Measurements from ENCODE around the gene ICA1L. TPM values are rescaled to one million over a fixed set of nuclear protein-coding genes. Genes with fewer than 3 reads are reported as not detected.
"Not testable (repeated sequence)": the region's sequence is repeated elsewhere in the genome, so short reads cannot be mapped to it uniquely, and the experiment has no call there.

ICA1L gene
- total and polyA plus RNA-seq, 2 donors: 6.1 to 67.0 TPM

DNA sequence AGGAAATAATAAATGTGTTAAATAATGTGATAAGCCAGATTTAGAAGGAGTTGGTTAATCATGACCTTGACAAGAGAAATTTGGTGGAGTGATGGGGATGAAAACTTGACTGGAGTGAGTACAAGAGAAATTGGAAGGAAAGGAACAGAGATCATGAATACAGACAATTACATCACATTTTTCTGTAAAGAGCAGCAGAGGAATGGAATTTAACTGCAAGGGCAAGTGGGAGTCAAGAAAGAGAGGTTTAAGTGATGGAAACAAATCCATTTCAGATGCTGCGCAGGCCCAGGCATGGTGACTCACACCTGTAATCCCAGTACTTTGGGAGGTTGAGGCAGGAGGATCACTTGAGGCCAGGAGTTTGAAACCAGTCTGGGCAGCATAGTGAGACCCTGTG lies 46.7 kb downstream of the ICA1L start:
- no peaks in the 10 kb centered on the region for H3K36me3 ChIP-seq (ENCODE audit: insufficient read depth)
- WGBS: 93% methylated on average over 1 of the region's 1 CpG
- DNase-seq (ENCODE audit: extremely low spot score): no peak
- H3K27ac ChIP-seq (ENCODE audit: low read depth): no peak overlapping the region
- H3K4me1 ChIP-seq (ENCODE audit: insufficient read depth): no peaks in the 10 kb centered on the region
- H3K4me3 ChIP-seq (ENCODE audit: low read depth, low read length): no peak overlapping the region

DNA sequence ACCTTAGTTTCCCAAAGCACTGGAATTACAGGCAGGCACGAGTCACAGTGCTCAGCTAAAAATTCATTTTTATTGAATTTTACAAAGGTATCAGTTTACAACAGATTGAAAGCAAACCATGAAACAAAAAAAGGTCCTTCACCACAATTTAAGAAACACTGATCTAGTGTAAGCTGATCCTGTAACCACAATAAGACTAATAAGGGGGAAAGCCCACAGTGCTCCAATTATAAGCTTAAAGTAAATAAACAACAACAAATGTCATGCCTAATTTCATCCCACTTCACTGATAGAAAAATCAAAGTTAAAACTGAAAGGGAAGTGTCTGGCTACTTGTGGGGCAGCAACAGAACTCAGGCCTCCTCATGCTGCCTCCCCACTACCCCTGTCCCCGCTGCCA lies 49.2 kb downstream of the ICA1L start:
- Histone ChIP-seq H3K36me3 (ENCODE audit: insufficient read depth) (no peaks in the 10 kb centered on the region), H3K4me1 (ENCODE audit: insufficient read depth) (no peaks in the 10 kb centered on the region), H3K4me3 (ENCODE audit: low read depth, low read length) (no peak overlapping the region), H3K27ac (ENCODE audit: low read depth) (no peak overlapping the region)
- DNase-seq (ENCODE audit: extremely low spot score): no peak
- WGBS: 91% methylated on average over 2 of the region's 2 CpGs

DNA sequence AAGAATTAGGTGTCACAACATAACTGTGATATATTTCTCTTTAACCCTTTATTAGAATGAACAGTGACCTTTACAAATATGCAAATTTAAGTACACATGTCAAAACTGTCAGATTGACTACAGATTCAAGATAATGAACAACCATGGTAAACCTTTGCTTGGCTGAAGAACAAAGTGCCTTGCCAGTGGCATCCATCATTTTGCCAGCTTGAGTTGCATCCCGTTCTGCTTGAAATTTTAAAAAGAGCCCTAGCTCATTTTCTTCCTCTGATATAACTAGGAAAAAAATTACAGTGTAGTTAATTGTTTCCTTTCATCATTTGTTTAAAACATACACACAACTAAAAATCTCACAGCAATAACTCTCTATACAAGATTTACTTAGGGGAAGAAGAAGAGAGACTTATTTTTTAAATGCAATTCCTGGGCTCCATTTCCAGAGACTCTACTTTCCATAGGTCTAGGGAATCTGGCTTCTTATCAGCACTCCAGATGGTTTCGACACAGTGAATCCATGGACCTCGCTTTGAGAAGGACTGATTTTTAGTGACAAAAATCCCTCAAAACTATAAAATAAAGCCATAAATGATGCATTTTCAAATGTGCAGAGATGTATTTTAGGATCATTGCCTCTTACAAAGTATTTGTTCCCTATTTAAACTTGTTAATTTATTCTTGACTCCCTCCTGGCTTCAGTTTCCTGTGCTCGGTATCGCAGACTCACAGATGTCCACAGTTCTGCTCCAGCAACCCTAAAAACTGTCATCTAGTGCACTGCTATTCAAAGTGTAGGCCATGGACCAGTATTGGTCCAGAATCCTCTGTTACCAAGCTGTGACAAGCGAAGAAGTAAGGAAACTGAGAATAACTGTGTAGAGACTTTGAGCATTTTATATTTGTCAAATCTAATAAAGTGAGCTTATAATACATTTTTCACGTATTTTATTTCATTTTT lies 50.1 kb downstream of the ICA1L start:
- Histone ChIP-seq H3K4me3 (ENCODE audit: low read depth, low read length) (no peak overlapping the region), H3K36me3 (ENCODE audit: insufficient read depth) (no peaks in the 10 kb centered on the region), H3K4me1 (ENCODE audit: insufficient read depth) (no peaks in the 10 kb centered on the region), H3K27ac (ENCODE audit: low read depth) (no peak overlapping the region)
- 81% methylated on average over 7 of the region's 7 CpGs for WGBS
- no peak for DNase-seq (ENCODE audit: extremely low spot score)

DNA sequence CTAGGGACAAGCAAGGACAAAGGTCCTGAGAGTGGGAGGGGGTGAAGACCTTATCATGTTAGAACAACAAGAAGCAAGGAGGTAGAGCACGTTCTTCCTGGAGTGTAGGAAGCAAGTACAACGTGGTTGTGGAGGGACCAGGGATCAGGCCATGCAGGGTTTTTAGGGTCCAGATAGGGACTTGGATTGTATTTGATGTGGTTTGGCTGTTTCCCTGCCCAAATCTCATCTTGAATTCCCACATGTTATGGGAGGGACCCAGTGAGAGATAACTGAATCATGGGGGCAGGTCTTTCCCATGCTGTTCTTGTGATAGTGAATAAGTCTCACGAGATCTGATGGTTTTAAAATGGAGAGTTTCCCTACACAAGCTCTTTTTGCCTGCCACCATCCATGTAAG lies 53.2 kb downstream of the ICA1L start:
- H3K4me3 ChIP-seq (ENCODE audit: low read depth, low read length): no peak overlapping the region
- no peak overlapping the region for H3K27ac ChIP-seq (ENCODE audit: low read depth)
- no peaks in the 10 kb centered on the region for H3K36me3 ChIP-seq (ENCODE audit: insufficient read depth)
- no peaks in the 10 kb centered on the region for H3K4me1 ChIP-seq (ENCODE audit: insufficient read depth)
- DNase-seq (ENCODE audit: extremely low spot score): no peak
- 80% methylated on average over 3 of the region's 3 CpGs for WGBS

DNA sequence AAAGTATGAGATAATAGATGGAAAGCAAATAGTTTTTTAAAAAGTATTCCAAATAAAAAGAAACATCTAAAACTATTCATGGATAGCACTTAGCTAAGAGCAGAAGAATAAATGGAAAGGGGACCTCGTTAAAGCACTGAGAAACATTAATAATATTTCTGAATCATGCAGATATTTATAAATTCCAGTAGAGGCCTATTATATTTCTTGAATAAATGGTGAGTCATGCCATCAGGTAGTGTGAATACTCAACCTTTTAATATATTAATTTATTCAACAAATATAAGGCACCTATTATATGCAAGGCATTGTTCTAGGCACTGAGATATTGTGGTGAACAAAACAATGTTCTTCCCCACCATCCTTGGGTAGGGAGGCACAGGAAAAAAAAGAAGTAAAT lies 53.8 kb downstream of the ICA1L start:
- Histone ChIP-seq H3K27ac (ENCODE audit: low read depth) (no peak overlapping the region), H3K36me3 (ENCODE audit: insufficient read depth) (no peaks in the 10 kb centered on the region), H3K4me1 (ENCODE audit: insufficient read depth) (no peaks in the 10 kb centered on the region), H3K4me3 (ENCODE audit: low read depth, low read length) (no peak overlapping the region)
- WGBS: 93% methylated on average over 1 of the region's 1 CpG
- DNase-seq (ENCODE audit: extremely low spot score): no peak

DNA sequence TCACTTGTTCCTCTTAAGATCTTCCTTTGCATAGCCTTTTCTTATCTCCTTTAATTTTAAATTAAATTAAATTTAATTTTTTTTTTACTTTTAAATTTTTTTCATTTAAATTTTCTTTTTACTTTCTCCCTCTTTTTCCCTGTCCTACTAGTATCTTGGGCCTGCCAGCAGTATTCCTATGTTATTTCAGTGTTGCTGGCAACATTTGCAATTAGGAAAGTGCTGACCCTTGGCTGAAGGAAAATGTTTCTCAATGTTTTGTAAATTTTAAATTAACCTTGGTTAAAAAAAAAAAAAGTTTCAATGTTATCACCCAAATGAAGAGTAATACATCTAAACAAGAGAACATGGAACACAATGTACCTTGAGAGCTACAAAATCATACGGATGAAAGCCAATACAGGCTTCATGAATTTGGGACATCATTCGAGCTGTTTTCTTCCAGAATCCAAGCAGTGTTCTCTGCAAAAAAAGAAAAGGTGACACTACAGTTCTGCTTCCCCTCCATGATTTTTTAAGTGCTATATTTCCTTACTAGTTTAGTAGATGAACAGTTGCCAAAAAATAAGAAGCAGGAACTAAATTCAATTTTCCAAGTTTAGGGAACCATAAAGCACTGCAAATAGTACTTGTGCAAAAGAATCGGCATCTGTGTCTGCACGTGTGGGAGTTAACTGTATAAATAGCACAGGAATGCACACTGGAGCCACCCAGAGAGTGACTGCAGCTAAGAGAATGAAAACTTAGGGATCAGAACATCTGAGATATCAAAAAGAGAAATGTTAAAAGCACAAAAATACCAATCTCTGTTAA lies 55.8 kb downstream of the ICA1L start:
- WGBS: 28% methylated on average over 4 of the region's 4 CpGs
- no peaks in the 10 kb centered on the region for H3K4me1 ChIP-seq (ENCODE audit: insufficient read depth)
- no peak for DNase-seq (ENCODE audit: extremely low spot score)
- no peak overlapping the region for H3K27ac ChIP-seq (ENCODE audit: low read depth)
- no peaks in the 10 kb centered on the region for H3K36me3 ChIP-seq (ENCODE audit: insufficient read depth)
- H3K4me3 ChIP-seq (ENCODE audit: low read depth, low read length): no peak overlapping the region

DNA sequence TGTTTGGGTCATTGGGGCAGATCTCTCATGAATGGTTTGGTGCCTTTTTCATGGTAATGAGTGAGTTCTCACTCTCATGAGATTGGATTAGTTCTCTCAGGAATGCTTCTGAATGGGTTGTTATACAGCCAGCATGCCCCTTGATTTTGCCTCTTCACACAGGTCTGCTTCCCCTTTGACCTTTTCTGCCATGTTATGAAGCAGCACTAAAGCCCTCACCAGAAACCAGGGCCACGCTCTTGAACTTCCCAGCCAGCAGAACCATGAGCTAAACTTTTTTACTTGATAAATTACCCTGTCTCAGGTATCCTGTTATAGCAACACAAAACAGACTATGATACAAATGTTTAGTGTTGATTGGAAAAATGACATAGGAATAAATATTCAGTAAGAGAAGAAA lies 57.3 kb downstream of the ICA1L start:
- H3K4me1 ChIP-seq (ENCODE audit: insufficient read depth): no peaks in the 10 kb centered on the region

DNA sequence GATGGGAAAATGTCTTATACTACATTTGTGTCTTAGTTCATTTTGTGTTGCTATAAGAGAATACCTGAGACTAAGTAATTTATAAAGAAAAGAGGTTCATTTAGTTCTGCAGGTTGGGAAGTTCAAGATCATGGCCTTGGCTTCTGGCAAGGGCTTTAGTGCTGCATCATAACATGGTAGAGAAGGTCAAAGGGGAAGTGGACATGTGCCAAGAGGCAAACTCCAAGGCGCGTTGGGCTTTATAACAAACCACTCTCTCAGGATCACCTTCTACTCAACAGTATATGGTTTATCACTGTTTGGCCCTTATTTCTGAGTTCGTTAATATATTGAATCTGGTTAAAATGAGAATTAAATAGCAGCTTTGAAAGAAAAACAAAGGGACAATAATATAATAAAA lies 58.2 kb downstream of the ICA1L start:
- H3K4me3 ChIP-seq (ENCODE audit: low read depth, low read length): no peak overlapping the region
- DNase-seq (ENCODE audit: extremely low spot score): no peak
- H3K36me3 ChIP-seq (ENCODE audit: insufficient read depth): no peaks in the 10 kb centered on the region
- H3K4me1 ChIP-seq (ENCODE audit: insufficient read depth): no peaks in the 10 kb centered on the region
- WGBS: 97% methylated on average over 3 of the region's 3 CpGs
- no peak overlapping the region for H3K27ac ChIP-seq (ENCODE audit: low read depth)

More for the DNA sequence above, 57.3 kb downstream of the ICA1L start:
- no peak overlapping the region for H3K27ac ChIP-seq (ENCODE audit: low read depth)
- 100% methylated on average over 1 of the region's 1 CpG for WGBS
- no peak for DNase-seq (ENCODE audit: extremely low spot score)
- no peaks in the 10 kb centered on the region for H3K36me3 ChIP-seq (ENCODE audit: insufficient read depth)
- H3K4me3 ChIP-seq (ENCODE audit: low read depth, low read length): no peak overlapping the region

DNA sequence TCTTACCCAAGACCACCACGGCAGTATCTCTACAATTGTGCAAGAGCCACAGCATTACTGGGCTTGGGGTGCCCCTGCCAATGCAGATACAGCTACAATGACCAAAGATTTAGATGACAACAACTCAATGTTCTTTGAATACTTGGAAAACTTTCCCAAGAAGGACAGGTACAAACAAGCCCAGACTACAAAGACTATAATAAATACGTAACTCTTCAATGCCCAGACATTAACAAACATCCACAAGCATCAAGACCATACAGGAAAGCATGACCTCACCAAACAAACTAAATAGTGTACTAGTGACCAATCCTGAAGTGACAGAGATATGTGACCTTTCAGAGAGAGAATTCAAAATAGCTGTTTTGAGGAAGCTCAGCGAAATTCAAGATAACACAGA lies 62.8 kb downstream of the ICA1L start:
- WGBS: 88% methylated on average over 3 of the region's 3 CpGs
- no peak overlapping the region for H3K4me3 ChIP-seq (ENCODE audit: low read depth, low read length)
- H3K36me3 ChIP-seq (ENCODE audit: insufficient read depth): no peaks in the 10 kb centered on the region
- DNase-seq (ENCODE audit: extremely low spot score): no peak
- H3K27ac ChIP-seq (ENCODE audit: low read depth): no peak overlapping the region
- H3K4me1 ChIP-seq (ENCODE audit: insufficient read depth): no peaks in the 10 kb centered on the region

DNA sequence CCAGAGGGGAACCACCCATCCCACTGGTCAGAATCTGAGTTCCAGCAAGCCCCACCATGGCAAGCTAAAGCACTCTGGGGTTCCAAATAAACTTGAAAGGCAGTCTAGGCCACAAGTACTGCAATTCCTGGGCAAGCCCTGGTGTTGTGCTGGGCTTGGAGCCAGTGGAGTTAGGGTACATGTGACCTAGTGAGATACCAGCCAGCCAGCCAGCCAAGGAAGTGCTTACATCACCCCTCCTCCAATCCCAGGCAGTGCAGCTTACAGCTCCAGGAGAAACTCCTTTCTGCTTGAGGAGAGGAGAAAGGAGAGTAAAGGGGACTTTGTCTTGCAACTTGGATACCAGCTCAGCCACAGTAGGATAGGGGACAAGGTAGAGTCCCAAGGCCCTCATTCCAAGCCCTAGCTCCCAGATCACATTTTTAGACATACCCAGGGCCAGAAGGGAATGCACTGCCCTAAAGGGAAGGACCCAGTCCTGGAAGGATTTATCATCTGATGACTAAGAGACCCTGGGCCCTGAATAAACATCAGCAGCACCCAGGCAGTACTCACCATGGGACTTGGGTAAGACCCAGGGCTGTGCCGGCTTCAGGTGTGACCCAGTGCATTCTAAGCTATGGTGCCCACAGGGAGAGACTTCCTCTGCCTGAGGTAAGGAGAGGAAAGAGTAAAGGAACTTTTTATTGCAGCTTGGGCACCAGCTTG lies 64.0 kb downstream of the ICA1L start:
- H3K4me1 ChIP-seq (ENCODE audit: insufficient read depth); H3K4me3 ChIP-seq (ENCODE audit: low read depth, low read length); H3K36me3 ChIP-seq (ENCODE audit: insufficient read depth); DNase-seq (ENCODE audit: extremely low spot score); H3K27ac ChIP-seq (ENCODE audit: low read depth): not testable (repeated sequence)
- WGBS: 76% methylated on average over 1 of the region's 1 CpG

DNA sequence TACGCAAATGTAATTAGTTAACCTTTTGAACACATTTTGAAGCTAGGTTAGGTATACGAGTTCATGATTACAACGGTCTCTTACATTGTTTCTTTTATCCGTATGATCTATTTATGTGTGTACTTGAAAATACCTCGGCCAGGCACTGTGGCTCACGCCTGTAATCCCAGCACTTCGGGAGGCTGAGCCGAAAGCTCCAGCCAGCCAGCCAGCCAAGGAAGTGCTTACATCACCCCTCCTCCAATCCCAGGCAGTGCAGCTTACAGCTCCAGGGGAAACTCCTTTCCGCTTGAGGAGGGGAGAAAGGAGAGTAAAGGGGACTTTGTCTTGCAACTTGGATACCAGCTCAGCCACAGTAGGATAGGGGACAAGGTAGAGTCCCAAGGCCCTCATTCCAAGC lies 65.7 kb downstream of the ICA1L start:
- H3K4me1 ChIP-seq (ENCODE audit: insufficient read depth); H3K4me3 ChIP-seq (ENCODE audit: low read depth, low read length); DNase-seq (ENCODE audit: extremely low spot score); H3K36me3 ChIP-seq (ENCODE audit: insufficient read depth); H3K27ac ChIP-seq (ENCODE audit: low read depth): not testable (repeated sequence)
- WGBS: 24% methylated on average over 9 of the region's 9 CpGs

DNA sequence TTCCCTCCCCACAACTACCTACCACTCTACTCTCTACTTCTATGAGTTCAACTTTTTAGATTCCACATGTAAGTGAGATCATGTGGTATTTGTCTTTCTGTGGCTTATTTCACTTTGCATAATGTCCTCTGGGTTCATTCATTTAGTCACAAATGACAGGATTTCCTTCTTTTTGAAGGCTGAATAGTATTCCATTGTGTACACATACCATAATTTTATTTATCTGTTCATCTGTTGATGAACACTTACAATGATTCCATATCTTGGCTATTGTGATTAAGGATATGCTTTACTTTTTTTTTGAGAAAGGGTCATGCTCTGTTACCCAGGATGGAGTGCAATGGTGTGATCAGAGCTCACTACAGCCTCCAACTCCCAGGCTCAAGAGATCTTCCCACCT lies 73.6 kb downstream of the ICA1L start:
- no peak overlapping the region for H3K4me3 ChIP-seq (ENCODE audit: low read depth, low read length)
- H3K4me1 ChIP-seq (ENCODE audit: insufficient read depth): no peaks in the 10 kb centered on the region
- H3K27ac ChIP-seq (ENCODE audit: low read depth): no peak overlapping the region

DNA sequence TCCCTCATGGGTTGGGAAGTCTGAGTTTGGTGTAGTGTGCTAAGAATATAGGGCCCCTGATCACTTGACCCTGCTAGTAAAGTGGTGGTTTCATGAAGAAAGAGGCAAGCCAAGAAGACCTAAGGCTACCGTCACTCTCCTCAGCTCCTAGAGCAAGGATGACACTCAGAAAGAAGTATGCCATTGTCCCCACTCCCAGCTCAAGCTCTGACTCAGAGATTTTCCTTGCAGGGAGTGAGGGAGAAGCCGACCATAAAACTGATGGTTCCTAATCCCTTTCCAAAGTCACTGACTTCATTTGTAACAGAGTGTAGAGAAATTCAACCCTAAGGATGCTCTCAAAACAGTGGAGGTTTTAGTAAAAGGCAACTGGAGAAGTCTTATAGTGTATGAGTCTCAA lies 80.9 kb downstream of the ICA1L start:
- no peaks in the 10 kb centered on the region for H3K36me3 ChIP-seq (ENCODE audit: insufficient read depth)
- 84% methylated on average over 2 of the region's 2 CpGs for WGBS

More for the DNA sequence above, 73.6 kb downstream of the ICA1L start:
- H3K36me3 ChIP-seq (ENCODE audit: insufficient read depth): no peaks in the 10 kb centered on the region
- no peak for DNase-seq (ENCODE audit: extremely low spot score)

More for the DNA sequence above, 80.9 kb downstream of the ICA1L start:
- no peak for DNase-seq (ENCODE audit: extremely low spot score)
- H3K4me3 ChIP-seq (ENCODE audit: low read depth, low read length): no peak overlapping the region
- H3K4me1 ChIP-seq (ENCODE audit: insufficient read depth): no peaks in the 10 kb centered on the region
- no peak overlapping the region for H3K27ac ChIP-seq (ENCODE audit: low read depth)

All from urinary bladder (tissue), 4 donors.